ENCODE results near the gene LY6G6D.
A peak's percentile ranks its signal among the peaks of the same experiment; 100 is the strongest.

The LY6G6D gene, protein sequence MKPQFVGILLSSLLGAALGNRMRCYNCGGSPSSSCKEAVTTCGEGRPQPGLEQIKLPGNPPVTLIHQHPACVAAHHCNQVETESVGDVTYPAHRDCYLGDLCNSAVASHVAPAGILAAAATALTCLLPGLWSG

DNA sequence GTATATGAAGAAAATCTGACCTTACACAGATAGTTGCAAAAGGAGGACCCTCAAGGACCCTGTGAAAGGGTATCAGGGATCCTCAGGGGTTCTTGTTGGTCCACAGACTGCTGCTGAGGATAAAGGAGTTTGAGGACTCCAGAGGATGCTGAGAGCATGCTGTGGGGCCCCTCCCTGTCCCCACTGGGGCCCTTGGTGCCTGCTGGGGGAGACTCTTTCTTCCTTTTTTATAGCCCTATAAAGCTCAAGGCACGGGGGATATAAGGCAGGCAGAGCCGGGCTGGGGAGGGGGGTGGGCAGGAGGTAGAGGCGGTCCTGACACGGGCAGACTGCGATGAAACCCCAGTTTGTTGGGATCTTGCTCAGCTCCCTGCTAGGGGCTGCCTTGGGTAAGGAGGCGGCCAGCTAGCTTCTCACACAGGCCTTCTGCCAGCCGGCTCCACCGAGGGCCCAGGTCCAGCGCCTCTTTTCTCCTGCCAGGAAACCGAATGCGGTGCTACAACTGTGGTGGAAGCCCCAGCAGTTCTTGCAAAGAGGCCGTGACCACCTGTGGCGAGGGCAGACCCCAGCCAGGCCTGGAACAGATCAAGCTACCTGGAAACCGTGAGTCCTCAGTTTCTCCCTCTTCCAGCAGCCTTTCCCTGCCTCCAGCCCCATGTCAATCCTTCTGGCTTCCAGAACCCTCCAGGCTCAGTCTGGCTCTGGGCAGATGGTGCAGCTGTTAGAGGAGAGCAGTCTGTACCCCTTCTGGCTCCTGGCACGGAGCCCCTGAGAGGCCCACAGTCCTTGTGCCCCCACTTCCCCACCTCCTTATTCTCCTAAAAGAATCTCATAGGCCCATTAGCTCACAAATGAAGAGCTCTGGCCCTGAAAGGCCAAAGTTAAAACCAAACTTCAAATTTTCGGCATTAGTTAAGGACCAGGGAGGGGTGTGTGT, at the start of gene LY6G6D:
Gene LY6G6D (plus strand): TSS at position 327 of the 937 bp plus-strand sequence. CDS start 8 bp downstream, at position 335.
- no peak for DNase-seq

DNA sequence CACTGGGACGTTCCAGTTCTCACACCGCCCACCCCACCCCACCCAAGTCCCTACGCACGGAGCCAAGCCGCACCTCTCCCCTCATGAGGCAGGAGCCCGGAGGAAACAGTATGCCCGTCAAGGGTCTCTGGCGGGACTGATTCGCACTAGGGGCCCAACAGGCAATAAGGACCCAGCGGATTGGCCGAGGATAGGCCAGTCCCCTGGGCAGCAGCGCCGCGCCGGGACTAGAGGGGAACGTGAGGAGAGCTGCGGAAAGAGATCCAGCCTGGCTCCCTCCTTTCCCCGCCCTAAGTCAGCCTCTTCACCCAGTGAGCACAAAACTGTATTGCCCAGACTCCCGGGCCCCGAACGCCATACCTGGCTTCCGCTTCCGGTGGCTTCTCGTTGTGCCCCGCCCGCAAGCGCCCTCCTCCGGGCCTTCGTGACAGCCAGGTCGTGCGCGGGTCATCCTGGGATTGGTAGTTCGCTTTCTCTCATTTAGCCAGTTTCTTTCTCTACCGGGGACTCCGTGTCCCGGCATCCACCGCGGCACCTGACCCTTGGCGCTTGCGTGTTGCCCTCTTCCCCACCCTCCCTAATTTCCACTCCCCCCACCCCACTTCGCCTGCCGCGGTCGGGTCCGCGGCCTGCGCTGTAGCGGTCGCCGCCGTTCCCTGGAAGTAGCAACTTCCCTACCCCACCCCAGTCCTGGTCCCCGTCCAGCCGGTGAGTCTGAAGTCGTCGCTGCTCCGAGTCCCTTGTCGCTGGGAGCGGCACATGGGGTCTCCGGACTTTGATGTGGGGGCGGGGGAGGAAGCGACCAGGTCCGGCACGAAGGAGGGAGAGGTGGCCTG, 49.4 kb upstream of the LY6G6D start, which contains the start of gene CSNK2B:
Gene CSNK2B (plus strand): TSS at position 580 of the 836 bp plus-strand sequence. CDS start 752 bp downstream, outside the sequence.
- peak; percentile 95 for DNase-seq

DNA sequence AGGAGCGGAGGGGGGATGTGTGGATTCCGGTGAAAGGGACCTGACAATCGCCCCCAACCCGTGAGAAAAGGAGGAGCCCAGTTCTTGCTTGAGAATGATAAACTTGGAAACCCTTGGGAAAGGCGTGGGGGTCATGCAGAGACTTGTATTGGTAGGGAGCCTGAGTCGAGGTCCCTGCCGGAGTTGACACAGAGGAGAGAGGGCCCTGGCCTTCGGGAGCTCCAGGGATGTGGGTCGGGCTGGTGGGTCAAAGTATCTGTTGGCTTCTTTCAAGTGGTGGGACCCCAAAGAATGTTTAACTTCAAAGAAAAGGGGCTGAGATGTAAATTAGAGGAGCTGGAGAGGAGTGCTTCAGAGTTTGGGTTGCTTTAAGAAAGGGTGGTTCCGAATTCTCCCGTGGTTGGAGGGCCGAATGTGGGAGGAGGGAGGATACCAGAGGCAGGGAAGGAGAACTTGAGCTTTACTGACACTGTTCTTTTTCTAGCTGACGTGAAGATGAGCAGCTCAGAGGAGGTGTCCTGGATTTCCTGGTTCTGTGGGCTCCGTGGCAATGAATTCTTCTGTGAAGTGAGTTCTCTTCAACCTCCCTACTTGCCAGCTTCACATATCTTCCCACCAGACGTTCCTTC, 48.7 kb upstream of the LY6G6D start:
- DNase-seq: no peak

DNA sequence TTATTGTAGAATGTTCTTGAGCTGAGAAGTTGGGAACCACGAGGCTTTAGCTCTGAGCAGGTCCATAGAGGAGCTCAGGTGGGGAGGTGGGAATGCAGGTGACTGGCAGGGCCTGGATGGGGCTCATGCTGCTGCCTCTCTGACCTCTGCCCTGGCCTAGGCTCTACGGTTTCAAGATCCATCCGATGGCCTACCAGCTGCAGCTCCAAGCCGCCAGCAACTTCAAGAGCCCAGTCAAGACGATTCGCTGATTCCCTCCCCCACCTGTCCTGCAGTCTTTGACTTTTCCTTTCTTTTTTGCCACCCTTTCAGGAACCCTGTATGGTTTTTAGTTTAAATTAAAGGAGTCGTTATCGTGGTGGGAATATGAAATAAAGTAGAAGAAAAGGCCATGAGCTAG, 45.5 kb upstream of the LY6G6D start, which contains the start of gene LY6G5B:
Gene LY6G5B (plus strand): TSS at position 301 of the 400 bp plus-strand sequence. CDS start 975 bp downstream, outside the sequence.
- DNase-seq: no peak

DNA sequence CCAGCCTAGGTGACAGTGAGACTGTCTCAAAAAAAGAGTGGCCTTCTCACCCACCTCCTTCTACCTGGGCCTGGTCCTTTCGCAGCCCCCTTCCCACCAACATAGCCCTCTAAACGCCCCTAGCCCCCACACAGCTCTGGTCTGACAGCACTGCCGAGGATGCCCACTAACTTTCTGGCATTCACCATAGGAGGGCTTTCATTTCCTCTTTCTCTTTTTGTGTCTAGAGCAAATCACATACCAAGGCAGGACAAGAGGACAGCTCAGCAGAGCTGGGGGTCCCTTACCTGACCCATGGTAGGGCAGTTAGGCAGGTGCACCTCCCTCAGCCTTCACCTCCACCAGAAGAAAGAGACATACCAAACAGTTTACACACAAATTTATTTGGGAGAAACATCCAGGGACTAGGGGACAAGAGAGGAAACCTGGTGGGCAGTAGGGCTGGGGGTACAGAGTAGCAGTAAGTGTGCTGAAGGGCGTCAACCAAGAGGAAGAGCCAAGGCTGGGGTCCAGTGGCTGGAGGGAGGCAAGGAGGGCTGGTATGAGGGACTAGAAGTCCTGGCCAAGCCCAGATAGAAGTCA, 38.7 kb upstream of the LY6G6D start:
- DNase-seq: no peak

DNA sequence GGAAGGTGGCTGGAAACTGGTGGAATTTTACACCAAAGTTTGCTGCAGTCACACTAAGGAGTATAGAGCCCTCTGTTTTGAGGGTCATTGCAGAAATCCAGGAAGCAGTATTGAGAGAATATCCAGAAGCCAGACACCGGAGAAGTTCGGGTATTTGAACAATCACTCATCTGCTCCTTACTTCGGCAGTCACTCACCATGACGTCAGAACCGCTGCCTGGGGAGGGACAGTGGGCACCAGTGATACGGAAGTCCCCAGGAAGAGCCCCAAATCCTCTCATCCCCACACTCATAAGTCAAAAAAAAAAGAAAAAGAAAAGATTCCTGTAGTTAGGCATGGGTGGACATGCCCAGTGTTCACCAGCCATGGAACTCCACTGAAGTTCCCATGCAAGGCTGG, 38.2 kb upstream of the LY6G6D start:
- DNase-seq: no peak

DNA sequence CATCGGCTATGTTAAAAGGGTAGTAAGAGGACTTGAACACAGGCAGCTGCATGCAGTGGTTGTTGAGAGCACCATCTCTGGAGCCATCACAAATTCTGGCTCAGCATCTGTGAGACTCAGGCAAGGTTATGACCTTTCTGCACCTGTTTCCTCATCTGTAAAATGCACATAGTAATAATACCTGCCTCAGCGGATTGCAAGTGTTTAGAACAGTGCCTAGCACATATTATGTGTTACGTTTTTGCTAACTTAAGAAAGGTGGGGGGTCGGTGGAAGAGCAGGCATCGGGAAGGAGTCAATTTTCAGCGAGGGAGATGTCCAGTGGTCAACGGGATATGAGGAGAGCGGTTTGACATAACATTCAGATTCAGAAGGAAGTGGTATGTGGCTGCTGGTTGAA, 37.2 kb upstream of the LY6G6D start:
- DNase-seq: no peak

DNA sequence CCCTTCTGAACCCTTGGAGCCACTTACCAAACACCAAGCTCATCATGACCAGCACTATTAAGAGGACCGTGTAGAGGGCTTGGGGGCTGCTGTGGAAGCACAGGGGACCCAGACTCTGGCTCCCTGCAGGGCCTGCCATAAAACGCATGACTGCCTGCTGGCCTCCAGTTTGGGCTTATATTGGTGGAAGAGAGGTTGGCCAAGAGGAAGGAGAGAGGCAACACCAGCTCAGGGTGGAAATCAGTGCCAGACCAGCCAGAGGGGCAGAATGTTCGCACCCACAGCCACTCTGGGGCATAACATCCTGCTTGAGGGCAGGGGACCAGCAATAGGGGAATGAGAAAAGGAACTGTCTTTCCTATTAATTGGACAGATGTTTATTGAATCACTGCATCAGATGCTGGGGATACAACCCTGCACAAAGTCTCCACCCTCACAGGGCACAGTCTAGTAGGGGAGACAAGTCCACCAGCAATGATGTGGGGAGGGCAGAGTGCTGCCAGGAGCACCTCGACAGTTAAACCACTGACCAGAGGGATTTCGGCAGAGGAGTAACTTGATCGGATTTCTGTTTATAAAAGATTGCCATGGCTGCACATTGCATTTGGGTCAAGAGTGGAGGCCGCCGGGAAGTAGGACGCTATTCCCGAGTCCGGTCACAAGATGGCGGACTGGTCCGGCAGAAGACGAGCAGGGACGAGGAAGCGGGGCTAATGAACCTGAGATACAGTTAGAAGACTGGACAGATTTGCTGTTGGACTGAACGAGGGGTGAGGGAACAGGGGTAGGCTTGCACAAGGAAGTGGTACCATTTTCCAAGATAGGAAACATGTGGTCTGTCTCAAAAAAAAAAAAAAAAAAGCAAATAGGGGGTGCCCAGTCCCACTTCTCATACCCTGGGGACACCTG, 34.7 kb upstream of the LY6G6D start, which contains the start of gene LY6G5C:
Gene LY6G5C (minus strand): TSS at position 842 of the 909 bp plus-strand sequence. CDS start 694 bp downstream, at position 148.
- DNase-seq: peak; percentile 48

DNA sequence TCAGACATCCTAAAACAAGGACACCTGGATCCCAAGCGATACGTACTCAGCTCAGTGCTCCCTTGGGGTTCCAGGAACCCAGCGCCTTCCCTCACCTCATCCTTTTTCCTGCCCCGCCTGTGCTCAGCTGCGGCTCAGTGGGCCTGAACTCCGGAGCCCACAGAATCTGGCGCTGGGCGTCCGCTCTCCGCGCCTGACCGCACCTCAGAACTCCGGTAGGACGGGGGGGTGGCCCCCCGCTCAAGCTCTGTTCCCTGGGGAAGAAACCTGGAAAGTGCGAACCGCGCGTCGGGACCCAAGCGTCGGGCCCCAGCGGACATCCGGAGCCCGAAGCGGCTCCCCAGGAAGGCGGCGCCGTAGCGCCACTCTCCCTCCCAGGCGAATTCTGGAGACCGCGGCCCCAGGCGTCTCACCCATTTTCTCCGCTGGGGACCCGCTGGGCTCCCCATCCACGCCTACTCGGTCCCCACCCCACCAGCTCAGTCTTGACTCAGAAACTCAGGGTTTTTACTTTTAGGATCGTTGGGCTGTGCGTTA, 33.9 kb upstream of the LY6G6D start:
- no peak for DNase-seq

DNA sequence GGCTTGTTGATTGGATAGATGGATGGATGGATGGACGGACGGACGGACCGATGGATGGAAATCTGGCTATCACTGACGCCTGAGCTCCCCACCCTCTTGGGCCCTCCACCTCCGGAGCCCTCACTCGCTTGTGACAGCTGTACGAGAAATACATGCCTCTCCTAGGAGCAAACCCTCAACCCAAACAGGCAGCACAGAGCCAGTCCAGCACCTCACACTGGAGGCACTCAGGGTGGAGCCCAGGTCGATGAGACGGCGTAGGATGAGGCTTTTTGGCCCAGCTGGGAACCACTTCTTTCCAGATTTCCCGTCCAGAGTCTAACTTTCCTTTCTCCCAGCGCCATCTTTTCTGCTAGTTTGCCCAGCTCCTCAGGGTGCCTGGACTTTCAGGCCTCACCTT, 31.6 kb upstream of the LY6G6D start:
- no peak for DNase-seq

DNA sequence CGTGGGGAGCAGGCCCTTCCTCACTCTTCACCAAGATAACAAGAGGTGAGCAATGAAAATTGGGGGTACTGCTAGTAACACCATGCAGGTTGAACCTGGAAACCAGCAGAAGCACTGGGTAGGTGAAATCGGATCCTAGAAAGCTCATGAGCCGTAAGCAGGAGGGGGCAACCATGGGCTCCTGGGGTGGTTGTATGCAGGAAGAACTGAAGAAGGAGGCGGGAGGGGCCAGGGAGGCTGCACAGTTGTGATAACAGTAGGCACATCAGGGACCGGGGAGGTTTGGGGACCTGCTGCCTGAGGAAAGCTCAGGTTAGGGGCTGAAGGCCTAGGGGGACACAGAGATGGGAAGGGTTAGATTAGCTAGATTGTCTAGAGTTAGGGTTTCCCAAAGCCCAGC, 28.7 kb upstream of the LY6G6D start:
- no peak for DNase-seq

DNA sequence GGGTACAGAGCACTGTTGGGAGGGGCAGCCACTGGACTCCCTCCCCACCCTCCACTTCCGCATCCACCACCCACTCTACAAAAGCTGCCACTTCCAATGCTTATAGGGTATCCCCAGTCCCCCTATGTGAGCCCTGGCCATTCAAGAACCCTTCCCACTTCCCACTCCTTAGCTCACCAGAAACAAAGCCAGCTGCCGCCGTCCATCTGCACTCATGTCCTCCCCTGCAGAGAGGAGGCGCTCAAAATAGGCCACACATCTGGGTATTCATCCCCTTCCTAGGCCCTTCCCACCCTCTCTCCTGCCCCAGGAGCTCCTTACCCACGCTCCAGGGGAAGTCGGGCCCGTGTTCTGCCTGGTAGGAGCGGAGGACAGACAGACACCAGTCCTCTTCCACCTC, 27.8 kb upstream of the LY6G6D start:
- DNase-seq: no peak

DNA sequence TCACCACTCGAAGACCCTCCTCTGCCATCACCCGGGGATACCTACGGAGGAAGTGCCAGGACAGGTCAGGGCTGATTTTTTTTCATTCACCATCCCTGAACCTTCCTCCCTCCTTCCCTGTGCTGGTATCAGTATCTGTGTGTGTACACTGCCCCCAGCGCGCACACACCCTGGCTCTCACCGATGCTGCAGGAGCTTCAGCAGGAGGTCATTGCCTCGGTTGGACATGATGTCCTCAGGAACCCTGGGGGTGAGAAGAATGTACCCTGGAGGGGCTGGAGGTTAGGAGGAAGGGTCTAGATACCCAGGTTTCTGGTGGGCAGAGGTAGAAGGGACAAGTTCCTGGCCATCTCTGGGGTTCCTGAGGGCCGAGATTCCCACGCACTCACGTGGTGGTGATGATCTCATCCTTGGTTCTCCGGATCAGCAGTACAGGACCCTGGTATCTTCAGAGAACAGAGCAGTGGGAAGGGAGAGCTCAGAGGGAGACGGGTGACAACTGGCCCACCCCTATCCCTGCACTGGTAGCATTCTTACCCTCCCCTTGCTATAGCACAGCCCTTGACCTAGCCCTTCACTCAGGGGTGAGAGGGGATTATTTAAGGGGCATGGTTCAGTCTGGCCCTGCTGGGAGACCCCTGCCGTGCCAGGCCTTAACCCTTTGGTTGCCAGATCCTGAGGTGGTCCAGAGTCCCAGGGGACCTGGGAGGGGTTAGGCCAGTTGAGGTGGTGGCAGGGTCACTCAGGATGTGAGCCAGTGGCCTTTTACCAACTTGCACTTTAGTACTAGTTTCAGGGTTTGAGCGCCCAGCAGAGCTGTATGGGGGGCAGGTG, 27.1 kb upstream of the LY6G6D start:
- no peak for DNase-seq

DNA sequence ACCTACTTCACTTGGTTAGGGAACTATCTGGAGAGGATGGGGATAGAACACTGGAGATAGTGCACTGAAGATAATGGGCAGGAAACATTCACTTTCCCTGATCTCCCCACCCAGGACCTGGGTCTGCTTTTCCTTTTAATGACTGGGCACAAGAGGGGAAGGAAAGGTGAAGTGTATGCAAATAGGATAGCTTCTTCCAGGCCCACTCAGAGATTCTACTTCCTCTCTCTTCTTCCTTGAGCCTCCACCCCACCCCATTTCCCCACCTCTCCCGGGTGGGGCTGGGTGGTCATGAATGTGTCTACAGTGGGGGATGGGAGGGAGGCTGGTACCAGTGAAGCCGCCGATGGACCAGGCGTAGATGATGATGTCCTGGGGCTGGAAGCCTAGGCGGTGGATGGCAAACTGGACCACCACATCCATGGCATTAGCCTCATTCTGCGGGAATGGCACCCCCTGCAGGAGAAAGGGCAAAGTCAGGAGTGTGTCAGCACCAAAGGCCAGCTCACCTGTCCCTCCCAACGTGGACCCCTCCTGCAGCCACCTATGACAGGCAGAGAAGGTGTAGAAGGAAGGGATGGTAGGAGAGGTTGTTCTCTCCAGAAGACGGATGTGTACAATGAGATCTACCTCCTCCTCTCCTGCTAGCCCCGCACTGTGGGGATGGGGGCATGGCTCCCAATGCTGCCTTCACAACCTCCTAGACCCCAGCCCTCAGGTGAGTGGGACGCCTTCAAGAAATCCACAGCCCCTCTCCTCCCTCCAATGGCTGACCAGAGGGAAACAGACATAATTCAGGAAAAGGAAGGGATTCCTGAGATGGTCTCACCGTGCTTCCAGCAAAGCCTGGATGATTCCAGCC, 25.7 kb upstream of the LY6G6D start:
- DNase-seq: no peak

DNA sequence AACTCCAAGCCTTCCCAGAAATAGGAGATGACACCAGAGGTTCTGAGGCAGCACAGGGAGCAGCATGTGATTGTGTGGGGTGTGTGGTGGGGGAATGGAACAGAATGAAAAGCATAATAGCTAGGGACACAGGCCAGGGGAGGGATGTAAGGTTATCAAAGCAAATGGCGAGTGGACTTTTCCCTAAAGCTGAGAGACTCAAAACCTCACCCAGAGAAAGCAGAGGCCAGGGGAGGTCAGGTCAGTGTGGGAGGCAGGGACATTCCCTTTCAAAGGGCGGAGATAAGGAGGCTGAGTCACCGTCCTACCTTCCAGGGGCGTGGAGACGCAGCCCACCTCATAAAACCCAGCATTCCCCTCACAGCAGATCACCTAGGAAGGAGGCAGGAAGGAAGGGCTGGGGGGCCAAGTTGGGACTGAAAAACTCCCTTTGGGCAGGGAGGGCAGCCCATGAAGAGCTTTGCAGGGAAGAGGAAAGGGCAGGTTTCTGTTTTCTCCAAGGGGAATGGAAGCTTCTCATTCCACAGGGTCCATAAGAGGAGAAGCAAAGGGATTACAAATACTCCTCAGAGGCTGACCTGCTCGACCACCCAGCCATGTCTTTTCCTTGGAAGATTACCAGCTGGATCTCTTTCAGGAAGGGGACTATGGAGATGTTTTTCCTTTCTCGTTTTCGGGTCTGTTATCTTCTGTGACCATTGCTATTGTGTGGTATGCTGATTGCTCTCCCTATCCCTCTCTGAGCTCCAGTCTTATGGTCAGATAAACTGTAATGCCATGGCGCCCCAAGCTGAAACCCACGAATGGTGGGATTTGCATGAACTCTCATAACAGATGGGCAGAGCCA, 24.7 kb upstream of the LY6G6D start:
- DNase-seq: no peak

DNA sequence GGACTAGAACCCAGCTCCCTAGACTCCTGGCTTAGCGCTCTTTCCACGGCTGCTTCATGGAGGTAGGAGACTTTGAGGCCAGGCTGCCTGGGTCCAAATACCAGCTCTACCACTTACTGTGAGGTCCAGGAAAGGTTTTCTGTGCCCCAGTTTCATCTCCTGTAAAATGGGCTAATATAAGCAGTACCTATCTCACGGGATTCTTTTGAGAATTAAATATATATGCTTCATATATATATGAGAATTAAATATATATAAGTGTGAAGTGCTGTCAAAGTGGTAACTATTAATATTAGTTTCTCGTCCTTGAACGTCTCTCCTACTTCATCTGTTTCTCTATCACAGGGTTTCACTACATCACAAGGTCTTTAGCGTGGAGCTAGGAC, 24.1 kb upstream of the LY6G6D start:
- DNase-seq: no peak

DNA sequence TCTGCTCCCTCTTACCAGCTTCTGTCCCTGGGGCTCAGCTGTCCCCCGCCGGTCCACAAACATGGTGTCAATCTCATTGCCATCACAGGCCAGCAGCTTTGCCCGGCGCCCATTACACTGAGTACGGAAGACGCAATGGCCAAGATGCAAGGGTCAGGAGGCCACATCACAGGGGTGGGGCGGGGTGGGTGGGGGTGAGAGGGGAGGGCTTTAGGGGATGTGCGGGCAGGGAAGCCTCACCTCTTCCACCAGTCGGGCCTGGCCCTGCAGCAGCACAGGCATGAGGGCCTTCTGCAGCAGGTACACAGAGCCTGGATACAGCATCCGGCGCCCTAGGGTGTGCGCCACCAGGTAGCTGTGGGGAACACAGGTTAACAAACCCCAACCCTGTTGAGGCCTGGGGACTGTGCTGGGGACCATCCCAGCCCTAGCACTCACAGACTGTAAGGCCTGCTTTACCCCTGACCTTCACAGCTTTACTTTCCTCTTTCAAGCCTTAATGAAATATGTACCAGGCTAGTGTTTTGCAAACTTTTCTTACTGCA, 23.5 kb upstream of the LY6G6D start:
- DNase-seq: no peak

DNA sequence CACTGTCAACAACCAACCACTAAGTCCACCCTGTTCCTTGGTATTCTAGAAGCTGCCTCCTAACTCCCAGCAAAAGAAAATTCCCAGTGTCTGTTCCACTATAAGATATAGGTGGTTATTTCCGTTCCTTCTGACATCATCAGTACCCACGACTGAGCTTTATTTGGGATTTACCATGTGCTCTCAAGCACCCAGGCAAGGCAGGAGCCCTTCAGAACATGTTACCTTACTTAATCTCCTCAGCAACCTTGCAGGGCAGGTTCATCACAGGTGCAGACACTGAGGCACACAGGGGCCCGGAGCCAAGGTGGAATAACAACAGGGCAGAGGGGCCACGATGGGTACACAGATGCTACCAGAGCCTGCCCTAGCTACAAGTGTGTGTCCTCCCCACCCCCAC, 22.8 kb upstream of the LY6G6D start:
- DNase-seq: no peak

All from activated T-cell treated with anti-CD3 and anti-CD28 coated beads for 4 hours (primary cell).